Measurements from ENCODE around the gene ANKRD13B.

Gene ANKRD13B

DNA sequence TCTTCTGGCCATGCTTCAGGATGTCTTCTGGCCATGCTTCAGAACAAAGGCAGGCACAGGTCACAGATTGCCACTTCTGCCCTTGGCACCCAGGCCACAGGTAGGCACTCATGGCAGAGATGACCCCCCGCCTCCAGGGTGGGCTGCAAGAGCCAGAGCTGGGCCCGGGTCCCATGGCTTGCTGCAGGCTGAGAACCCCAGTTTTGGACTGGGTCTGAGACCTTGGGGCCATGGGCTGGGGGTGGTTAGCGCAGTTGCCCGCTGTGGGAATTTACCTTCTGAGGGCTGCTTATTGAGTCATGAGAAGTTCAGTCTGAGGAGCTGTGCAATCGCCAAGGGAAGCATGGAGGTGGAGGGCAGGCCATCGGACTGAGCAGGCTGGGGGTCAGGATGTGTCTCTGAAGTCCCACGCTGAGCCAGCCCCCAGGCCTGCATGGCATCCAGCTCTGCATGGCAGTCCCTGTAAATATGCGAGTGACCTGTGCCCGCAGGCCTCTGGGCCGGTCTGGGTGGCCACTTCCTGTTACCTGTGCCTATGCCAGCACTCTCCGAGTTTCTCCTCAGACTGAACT lies 1.7 kb downstream of the ANKRD13B start:
- no peak for DNase-seq (ENCODE audit: low read depth in 2 of 3, low spot score in 2 of 3)

DNA sequence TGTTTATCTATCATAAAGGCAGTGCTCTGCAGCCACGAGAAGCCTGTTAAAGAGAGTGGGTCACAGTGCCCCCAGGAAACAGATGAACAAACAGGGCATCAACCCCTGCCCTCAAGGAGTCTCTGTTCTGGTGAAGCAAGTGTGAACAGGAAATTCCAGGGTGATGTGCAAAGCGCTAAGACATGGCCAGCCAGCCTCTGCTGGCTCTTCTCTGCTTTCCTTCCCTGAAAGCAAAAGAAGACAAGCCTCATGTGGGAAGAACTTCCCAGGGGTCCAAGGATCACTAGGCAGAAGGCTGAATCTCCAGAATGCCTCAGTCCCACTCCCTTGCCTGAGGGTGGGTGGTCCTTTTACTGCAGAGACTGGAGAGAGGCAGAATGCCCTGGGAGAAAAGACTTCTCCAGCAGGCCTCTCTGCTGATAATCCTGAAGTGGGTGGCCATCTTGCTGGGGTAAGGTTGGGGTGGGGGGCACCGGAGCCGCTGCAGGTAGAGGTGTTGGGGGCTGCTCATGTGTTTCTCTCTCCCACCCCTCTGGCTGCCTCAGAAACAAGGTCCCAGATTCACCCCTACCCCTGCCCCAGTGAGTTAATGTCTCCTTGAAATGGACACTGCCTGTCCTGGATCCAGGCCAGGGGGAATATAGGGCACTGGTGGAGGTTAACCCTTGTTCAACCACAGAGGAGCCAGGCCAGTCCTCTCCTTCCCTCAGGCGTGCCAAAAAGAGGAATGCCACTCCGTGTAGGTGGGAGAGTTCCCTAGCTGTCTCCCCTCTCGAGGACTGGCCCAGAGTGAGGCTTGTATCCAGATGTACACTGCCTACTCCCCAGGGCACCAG lies 2.4 kb downstream of the ANKRD13B start:
- DNase-seq (ENCODE audit: low read depth in 2 of 3, low spot score in 2 of 3) = no peak

DNA sequence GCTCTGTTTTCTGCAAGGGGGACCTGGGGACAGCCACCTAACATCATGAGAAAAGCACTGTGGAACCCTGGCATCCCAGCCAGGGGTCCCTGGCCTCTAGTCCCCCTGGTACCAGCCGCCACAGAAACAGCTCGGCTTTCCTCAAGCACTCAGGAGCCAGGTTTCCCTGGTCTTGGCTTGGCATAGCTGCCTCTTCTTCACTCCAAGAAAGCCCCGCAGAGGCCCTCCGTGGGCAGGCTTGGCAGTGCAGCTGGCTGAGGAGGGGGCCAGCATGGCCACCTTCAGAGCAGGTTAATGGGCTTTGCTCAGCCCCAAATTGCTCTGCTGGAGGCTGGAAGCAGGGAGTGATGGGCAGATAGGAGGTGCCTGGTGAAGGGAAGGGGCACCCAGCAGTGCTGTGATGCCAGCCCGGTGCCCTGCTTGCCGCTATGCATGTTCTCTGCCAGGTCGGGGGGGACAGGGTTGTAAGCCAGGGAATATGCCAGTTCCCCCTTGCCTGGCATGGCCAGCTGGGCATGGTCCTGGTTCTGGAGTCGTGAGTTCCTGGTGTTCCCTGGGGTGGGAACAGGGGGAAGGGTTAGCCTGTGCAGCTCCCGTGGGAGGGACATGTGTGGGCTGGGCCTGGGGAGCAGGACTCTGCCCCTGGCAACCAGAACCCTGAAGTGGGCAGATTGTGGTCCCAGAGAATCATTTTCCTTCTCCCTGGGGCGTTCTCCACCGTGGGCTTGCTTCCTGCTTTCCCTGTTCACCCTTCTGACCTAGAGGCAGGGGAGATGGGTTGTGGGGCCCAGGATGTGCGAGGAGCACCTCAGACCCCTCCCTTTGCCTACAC lies 3.2 kb downstream of the ANKRD13B start:
- no peak for DNase-seq (ENCODE audit: low read depth in 2 of 3, low spot score in 2 of 3)

DNA sequence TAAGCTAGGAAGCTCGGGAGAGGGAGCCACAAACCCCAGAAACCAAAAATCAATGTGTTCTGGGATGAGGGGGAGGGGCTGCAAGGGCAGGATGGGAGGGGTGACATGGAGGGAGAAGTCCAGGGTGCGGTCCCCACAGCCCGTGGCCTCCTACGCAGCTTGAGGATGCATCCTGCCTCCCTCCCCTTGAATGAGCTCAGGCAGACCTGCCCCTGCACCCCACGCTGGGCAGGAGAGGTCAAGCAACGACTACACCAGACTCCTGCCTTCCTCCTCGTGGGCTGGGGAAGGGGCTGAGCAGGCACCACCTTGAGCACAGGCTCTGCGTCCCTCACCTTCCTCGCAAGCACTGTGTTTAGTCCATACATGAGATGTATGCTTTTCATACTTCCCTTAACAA lies 3.9 kb downstream of the ANKRD13B start:
- DNase-seq (ENCODE audit: low read depth in 2 of 3, low spot score in 2 of 3) = no peak

DNA sequence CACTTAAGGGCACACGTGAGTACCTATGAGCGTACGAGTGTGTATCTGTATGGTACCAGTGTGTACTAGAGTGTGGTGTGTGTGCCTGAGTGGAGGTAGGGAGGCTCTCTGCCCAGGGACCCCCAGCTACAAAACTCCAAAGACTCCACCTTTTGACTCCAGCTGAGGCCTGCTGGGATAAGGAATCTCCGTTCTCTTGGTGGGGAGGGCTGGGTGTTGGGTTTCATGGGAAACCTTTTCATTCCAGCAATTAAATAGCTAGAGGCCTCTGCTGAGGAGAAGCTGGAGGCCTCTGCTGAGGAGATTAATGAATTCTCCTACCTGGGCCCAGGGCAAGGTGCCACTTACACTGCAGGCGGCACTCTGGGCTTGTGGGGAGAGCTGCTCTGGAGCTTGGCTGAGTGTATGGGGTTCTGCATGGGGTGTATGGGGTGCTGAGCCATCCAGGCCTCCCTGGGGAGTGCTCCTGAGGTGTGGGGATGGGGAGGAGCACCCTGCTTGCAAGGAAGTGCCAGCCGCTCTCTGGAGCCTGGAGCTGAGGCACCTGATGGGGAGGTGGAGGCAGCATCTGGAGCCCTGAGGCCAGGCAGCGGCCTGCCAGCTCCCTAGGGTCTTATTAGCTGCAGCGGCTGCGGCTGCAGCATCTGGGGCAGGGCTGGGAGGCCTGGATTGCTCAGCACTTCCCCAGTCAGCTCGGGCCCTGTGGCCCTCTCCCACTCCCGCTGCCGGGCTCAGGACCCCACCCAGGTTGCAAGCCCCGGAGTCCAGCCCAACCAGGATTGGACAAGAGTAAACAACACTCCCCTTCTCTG lies 4.6 kb downstream of the ANKRD13B start:
- no peak for DNase-seq (ENCODE audit: low read depth in 2 of 3, low spot score in 2 of 3)

DNA sequence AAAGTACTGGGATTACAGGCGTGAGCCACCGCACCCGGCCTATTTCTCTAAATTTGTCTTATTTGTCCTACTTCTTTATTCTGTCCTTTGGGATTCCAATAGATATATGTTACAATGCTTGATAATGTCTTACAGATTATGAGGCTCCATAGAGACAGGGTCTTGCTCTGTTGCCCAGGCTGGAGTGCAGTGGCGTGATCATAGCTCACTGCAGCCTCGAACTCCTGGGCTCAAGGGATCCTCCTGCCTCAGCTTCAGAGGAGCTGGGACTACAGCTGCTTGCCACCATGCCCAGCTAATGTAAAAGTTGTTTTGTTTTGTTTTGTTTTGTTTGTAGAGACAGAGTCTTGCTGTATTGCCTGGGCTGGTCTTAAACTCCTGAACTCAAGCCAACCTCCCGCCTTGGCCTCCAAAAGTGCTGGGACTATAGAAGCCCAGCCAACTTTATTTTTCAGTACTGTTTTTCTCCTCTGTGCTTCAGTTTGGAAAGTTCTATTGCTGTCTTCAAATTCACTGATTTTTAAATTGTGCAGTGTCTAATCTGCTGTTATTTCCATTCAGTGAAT lies 10.3 kb downstream of the ANKRD13B start:
- DNase-seq (ENCODE audit: low read depth in 2 of 3, low spot score in 2 of 3) = no peak

DNA sequence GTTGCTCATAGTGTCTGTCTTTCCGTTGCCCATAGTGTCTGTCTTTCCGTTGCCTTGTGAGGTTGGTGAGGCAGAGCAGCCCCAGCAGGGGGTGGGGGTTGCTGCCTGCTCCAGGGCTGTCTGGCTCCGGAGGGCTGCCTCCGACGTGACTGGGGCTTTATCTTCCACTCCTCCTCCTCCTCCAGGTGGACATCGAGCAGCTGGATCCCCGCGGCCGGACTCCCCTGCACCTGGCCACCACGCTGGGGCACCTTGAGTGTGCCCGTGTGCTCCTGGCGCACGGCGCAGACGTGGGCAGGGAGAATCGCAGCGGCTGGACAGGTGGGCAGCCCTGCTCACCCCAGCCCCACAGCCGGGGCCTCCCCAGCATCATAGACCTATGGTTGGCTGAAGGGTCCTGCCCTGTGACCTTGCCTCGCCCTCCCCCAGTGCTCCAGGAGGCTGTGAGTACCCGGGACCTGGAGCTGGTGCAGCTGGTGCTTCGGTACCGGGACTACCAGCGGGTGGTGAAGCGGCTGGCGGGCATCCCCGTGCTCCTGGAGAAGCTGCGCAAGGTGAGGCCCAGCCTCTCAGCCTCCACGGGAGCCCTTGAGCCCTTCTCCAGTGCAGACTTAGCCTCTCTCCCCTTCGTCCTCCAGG lies 14.7 kb downstream of the ANKRD13B start:
- no peak for DNase-seq (ENCODE audit: low read depth in 2 of 3, low spot score in 2 of 3)

DNA sequence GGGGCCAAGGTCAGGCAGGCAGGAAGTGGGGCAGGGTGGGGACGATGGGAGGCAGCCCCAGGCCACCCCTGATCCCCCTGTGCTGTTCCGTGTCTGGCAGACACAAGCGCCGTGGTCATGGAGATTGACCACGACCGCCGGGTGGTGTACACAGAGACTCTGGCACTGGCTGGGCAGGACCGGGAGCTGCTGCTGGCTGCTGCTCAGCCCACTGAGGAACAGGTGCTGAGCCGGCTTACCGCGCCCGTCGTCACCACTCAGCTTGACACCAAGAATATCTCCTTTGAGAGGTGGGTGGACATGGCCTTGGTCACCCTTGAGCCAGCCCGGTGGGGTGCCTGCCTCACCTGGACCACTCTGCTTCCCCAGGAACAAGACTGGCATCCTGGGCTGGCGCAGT lies 16.1 kb downstream of the ANKRD13B start:
- DNase-seq (ENCODE audit: low read depth in 2 of 3, low spot score in 2 of 3) = no peak

DNA sequence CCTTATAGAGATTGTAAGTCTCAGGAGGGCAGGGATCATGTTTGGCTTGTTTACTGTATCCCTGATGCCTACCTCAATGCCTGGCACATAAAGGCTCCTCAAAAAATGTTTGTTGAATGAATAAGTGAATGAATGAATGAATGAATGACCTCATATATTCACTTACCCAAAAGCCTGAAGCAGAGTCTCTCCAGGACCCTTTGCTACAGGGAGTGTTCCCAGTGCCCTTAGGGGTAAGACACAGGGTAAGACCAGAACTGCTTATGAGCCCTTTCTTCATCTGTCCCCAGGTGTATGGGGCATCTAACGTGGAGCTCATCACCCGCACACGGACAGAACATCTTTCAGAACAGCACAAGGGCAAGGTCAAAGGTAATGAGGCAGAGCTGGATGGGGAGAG lies 17.5 kb downstream of the ANKRD13B start:
- DNase-seq (ENCODE audit: low read depth in 2 of 3, low spot score in 2 of 3) = no peak

DNA sequence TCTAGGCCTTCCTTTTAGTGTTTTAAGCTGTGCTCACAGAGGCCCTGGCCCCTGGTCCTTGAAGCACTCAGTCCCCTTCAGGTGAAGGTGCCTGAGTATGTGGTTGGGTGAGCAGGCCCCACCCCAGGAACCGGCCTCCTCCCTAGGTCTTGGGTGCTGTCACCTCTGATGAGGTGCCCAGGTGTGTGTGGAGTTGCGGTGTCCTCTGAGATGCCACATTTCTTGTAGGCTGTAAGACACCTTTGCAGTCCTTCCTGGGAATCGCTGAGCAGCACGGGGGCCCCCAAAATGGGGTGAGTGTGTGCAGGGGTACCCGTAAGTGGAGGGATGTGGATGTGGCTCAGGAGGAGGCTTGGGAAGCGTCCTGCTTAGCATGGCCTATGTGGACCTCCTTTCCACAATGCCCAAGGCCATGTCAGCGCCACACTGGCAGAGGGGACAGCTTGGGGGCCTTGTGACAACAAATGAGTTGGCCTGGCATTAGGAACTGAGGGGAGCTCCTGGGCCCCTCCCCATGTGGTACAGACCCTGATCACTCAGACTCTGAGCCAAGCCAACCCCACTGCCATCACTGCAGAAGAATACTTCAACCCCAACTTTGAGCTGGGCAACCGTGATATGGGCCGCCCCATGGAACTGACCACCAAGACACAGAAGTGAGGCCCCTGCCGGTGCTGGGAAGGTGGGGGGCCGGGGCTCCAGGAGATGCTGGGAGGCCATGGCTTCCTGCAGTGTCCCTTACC lies 18.6 kb downstream of the ANKRD13B start:
- no peak for DNase-seq (ENCODE audit: low read depth in 2 of 3, low spot score in 2 of 3)

DNA sequence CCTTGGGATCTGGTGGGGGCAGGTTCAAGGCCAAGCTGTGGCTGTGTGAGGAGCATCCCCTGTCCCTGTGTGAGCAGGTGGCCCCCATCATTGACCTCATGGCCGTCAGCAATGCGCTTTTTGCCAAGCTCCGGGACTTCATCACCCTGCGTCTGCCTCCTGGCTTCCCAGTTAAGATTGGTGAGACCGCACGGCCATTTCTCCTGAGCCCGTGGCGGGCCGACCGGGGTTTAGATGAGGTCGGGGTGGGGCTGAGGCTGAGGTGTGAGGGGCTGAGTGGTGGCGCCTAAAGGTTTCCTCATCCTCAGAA lies 19.1 kb downstream of the ANKRD13B start:
- no peak for DNase-seq (ENCODE audit: low read depth in 2 of 3, low spot score in 2 of 3)

DNA sequence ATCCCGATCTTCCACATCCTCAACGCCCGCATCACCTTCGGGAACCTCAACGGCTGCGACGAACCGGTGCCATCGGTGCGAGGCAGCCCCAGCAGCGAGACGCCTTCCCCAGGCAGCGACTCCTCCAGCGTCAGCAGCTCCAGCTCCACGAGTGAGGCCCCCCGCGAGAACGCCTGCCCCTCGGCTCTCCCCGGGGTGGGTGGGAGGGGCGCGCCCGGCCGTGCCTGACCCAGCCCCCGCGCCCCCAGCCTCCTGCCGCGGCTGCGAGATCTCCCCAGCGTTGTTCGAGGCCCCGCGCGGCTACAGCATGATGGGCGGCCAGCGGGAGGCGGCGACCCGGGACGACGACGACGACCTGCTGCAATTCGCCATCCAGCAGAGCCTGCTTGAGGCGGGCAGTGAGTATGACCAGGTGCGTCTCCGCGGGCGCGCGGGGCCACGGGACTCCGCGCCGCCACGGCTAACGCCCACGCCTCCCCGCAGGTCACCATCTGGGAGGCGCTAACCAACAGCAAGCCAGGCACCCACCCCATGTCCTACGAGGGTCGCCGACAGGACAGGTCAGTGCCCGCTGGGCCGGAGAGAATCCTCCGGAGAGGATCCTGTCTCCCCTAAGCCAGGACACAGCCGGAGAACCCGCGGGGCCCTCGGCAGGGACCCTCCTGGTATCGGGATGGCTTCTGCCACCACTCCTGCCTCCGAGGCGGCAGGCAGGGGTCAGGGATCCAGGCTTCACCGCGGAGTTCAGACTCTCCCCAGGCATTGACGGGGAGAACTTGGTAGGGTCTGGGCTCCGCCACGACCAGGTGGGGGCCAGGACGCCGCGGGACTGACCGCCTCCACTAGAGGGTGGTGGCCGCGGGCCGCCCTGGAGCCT lies 19.7 kb downstream of the ANKRD13B start:
- no peak for DNase-seq (ENCODE audit: low read depth in 2 of 3, low spot score in 2 of 3)

DNA sequence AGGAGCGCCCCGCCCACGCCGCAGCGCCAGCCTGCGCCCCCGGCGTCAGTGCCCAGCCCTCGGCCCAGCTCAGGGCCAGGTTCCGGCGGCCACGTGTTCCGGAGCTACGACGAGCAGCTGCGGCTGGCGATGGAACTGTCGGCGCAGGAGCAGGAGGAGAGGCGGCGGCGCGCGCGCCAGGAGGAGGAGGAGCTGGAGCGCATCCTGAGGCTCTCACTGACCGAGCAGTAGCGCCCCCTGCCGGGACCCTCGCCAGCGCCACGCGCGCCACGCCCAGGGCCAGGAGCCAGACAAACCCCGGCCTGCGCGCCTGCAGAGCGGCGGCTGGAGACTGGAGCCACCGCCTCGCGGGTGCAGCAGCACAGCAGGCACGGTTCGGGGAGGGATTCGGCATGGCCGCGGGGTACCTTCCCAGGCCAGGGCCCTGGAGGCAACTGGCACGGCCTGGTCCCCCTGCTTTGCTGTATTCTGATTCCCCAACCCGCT lies 20.5 kb downstream of the ANKRD13B start:
- DNase-seq (ENCODE audit: low read depth in 2 of 3, low spot score in 2 of 3) = peak; percentile 86 to 97 (median 97)

DNA sequence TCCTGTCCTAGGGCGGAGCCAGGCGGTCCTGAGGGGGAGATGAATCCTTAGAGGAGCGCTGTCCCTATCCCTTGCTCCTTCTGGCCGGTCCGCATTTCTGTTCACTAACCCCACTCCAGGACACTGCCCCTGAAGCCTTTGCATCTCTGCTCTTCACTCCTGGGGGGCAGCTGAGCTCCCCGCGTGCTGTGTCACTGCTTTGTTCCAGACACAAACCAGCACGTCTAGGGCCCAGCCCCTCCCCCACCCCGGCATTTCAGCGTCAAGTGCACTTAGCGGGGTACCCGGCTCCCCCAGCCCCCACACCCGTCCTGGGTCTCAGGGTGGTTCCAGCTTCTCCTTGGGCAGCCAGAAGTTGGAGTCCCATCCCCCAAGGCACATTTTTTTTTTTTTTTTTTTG lies 20.9 kb downstream of the ANKRD13B start:
- no peak for DNase-seq (ENCODE audit: low read depth in 2 of 3, low spot score in 2 of 3)

DNA sequence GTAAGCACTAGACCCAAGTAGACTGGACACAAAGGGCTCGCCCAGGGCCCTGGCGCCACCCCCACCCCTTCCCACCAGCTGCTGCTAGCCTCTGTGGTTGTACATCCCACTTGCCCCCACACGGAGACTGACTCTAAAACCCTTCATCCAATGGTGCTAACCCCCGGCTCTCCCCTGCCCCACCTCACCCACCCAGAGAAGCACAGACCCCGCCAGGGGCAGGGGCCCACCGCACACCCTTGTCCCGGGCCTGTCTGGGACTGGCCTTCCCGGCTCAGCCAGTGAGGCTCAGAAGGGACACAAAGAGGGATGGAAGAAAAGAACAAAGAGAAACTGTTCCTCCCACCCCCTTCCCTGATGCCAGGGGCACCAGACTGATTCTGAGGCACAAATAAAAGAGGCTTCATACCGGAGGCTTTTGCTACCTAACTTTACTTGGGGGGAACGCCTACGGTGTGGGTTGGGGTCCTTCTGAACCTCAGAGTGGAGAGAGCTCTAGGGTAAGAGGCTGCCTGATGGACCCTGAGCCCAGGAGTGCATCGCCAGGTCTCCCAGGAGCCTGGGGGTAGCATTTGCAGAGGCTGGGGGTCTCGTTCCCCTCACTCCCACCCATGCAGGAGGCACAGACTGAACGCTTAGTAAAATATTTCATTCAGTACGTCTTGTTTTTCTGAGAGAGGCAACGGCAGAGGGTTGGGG lies 21.6 kb downstream of the ANKRD13B start:
- no peak for DNase-seq (ENCODE audit: low read depth in 2 of 3, low spot score in 2 of 3)

DNA sequence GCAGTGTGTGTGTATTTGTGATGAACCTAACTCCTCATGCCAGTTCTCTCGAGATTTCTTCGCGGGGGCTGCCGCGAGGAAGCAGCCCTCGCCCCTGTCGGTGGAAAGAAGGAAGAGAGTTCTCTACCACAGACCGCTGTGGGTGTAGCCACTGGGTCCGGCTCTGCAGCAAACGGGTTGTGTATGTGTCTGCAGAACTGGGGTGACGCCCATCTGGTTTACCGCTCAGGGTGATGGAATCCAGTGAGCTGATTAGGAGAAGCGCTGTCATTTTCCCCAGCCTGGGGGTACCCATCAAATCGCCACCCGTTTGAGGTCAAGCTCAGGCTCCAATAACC lies 22.1 kb downstream of the ANKRD13B start:
- DNase-seq (ENCODE audit: low read depth in 2 of 3, low spot score in 2 of 3) = peak in 1 of 3 experiments; percentile 38

DNA sequence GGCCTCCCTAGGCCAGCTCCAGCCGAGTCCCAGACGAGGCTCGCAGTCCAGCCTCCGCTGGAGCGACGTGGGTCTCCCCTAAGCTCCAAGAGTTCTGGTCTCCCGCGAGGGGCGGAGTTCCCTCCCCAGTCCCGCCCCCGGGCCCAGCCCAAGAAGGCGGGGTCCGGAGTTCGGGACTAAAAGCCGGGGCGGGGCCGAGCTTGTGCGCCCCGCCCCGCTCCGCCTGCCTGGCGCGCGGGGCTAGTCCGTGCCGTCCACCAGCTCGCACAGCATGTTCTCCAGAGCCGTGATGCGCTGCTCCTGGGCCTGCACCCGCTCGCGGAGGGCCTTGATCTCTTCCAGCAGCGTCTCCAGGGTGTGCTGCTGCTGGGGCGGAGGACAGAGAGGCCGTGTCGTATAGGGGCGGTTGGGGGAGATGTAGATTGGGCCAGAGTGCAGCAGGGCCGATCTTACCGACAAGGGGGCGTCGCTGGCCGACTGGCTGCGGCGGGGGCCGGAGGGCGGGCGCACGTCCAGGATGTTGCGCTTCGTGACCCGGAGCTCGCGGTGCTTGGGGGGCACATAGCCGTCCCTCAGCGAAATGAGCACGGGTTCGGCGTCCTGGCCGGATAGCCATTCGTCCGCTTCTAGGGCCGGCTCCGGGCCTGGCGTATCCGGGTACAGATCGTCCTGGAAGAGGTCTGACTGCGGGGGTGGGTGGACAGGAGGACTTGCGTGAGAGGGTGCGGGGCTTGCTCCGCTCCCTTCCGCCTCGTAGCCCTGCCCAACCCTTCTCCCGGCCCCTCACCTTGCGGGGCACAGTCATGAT lies 22.8 kb downstream of the ANKRD13B start:
- DNase-seq (ENCODE audit: low read depth in 2 of 3, low spot score in 2 of 3) = peak in 2 of 3 experiments; percentile 72 to 73

Data from activated CD8-positive, alpha-beta memory T cell treated with anti-CD3 and anti-CD28 coated beads for 48 hours (primary cell).